Thoracic aorta (tissue), 2 donors: ENCODE results near the gene CBS. TPM values are rescaled to one million over a fixed set of nuclear protein-coding genes. Genes with fewer than 3 reads are reported as not detected.
"Not testable (repeated sequence)": the region's sequence is repeated elsewhere in the genome, so short reads cannot be mapped to it uniquely, and the experiment has no call there.

Experiments
- ATAC-seq: fragments of 150-250 bp; one replicate; pipeline ENCODE4 v1.8.0; 2017; ENCODE audit warnings: low read depth; ENCODE audit not compliant: insufficient number of reproducible peaks, low FRiP score
- DNase-seq: peaks from one replicate; pipeline ENCODE4 v3.0.0-alpha.2; 2020; ENCODE audit warnings: low spot score
- H3K27ac ChIP-seq, 2 donors: fragments of 200-600 bp; sonication (generic); 1 replicate in 1 of 2; 2 replicates in 1 of 2; pipeline ENCODE4 v1.5.1; 2016; ENCODE audit warnings: mild to moderate bottlenecking in 2 of 2, moderate library complexity in 2 of 2
- H3K27me3 ChIP-seq: fragments of 200-600 bp; sonication (generic); replicated peaks from 2 replicates; pipeline ENCODE4 v1.6.0; 2016; ENCODE audit warnings: mild to moderate bottlenecking; ENCODE audit not compliant: insufficient read depth
- H3K36me3 ChIP-seq: fragments of 200-600 bp; sonication (generic); one replicate; pipeline ENCODE4 v1.5.1; 2016
- H3K4me1 ChIP-seq, 2 donors: fragments of 200-600 bp; sonication (generic); 1 replicate in 1 of 2; 2 replicates in 1 of 2; pipeline versions ENCODE4 v1.5.1 to v1.6.0; 2016; ENCODE audit warnings: low read depth in 2 of 2, mild to moderate bottlenecking in 1 of 2; ENCODE audit not compliant: control insufficient read depth in 1 of 2
- H3K4me3 ChIP-seq: fragments of 200-600 bp; sonication (generic); 2 replicates; pipeline ENCODE4 v1.5.1; 2016; ENCODE audit warnings: mild to moderate bottlenecking
- H3K9me3 ChIP-seq: fragments of 200-600 bp; sonication (generic); 2 replicates; pipeline ENCODE4 v1.5.1; 2016
- CTCF ChIP-seq: fragments of 200-600 bp; sonication (generic); IDR thresholded peaks from one replicate; pipeline ENCODE4 v1.5.1; 2019; ENCODE audit warnings: antibody characterized with exemption
- total RNA-seq, 2 donors: library from RNA; depleted of rRNA; stranded (reverse); fragments of >200 nt; gene quantifications; one replicate each; pipeline versions ENCODE4 v1.1.0 to v1.2.3, GENCODE V29; 2016

CBS gene
- total RNA-seq, 2 donors from 2014 or later, result 33.7 to 45.7 TPM

- Histone ChIP-seq H3K4me3 (no peak overlapping the region), H3K27ac (no peak overlapping the region), H3K4me1 (no peaks in the 10 kb centered on the region), H3K27me3 (no peaks in the 10 kb centered on the region), H3K36me3 (peaks cover 15% of the 10 kb centered on the region), H3K9me3 (no peaks in the 10 kb centered on the region)
- no peak for TF ChIP-seq CTCF
- DNase-seq (no peak), ATAC-seq (no peak)
Observed at GRCh38 chr21:43012596-43012995, 63.0 kb downstream of the CBS start.

DNA sequence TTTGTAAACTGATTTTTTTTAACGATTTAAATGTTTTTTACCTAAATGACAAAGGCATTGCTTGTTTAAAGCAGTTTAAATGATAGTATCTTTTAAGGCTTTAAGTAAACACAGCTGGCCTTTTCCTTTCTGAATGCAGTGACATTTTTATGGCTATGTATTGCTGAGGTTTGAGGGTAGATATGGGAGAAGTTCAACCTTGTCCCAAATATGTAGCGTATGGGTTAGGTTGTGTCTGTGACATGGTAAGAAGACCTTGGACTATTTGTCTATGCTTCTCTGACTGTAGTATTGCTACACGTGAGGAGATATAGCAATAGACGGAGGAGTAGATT lies 68.8 kb downstream of the CBS start:
- Histone ChIP-seq H3K9me3 (no peaks in the 10 kb centered on the region), H3K4me1 (no peaks in the 10 kb centered on the region), H3K36me3 (peaks cover 11% of the 10 kb centered on the region), H3K4me3 (no peak overlapping the region), H3K27me3 (no peaks in the 10 kb centered on the region), H3K27ac (no peak overlapping the region)
- no peak for DNase-seq
- no peak for ATAC-seq
- TF ChIP-seq CTCF, result no peak

GRCh38 chr21:43006051-43006873 lies 69.4 kb downstream of the CBS start:
- H3K36me3 ChIP-seq, H3K27me3 ChIP-seq, ATAC-seq, H3K27ac ChIP-seq, DNase-seq, H3K4me1 ChIP-seq, H3K9me3 ChIP-seq, H3K4me3 ChIP-seq: not testable (repeated sequence)

GRCh38 chr21:43005635-43006034 lies 70.0 kb downstream of the CBS start:
- DNase-seq, result no peak
- Histone ChIP-seq H3K27me3 (no peaks in the 10 kb centered on the region), H3K4me3 (no peak overlapping the region), H3K9me3 (no peaks in the 10 kb centered on the region), H3K4me1 (peaks cover 0 to 11% of the 10 kb centered on the region in 2 donors), H3K27ac (no peak overlapping the region), H3K36me3 (peaks cover 4% of the 10 kb centered on the region)
- no peak for TF ChIP-seq CTCF
- ATAC-seq, result no peak

DNA sequence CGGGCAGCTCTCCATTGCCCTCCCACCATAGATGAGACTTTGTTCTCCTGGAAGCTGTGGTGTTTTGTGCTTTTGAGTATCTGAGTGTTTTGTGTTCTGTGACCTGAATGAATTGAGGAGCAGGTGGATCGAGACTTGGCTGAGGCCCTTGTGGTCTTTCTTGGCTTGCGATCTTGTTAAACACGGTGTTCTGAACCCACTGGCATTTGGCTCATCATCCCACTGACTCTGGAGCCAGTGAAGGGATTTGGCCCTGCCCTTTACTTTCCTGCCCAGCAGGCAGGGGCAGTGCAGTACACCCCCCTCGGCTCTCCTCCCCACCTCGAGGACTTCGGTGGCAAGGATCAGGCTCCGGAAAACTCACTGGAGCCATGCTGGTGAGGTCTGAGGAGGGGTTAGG lies 70.7 kb downstream of the CBS start:
- no peaks in the 10 kb centered on the region for H3K9me3 ChIP-seq
- peaks cover 4% of the 10 kb centered on the region for H3K36me3 ChIP-seq
- DNase-seq (no peak), ATAC-seq (no peak)
- no peak overlapping the region for H3K4me3 ChIP-seq
- H3K27ac ChIP-seq, result no peak overlapping the region
- peaks cover 0 to 11% of the 10 kb centered on the region in 2 donors for H3K4me1 ChIP-seq
- no peaks in the 10 kb centered on the region for H3K27me3 ChIP-seq
- no peak for TF ChIP-seq CTCF

Other genes with a start within 250 kb of the CBS start
- gene WDR4, start 196.3 kb downstream of the CBS start, total RNA-seq, result 10 to 100 TPM; 10.3 to 18.5 TPM
- gene NDUFV3, start 182.5 kb downstream of the CBS start, total RNA-seq, result 10 to 100 TPM; 42.8 to 65.8 TPM
- gene ERVH48-1, start 150.2 kb downstream of the CBS start, total RNA-seq, result not detected
- gene PKNOX1, start 101.3 kb downstream of the CBS start, total RNA-seq, result 10 to 100 TPM in 1 of 2 donors, 1 to 10 TPM in 1; 6.5 to 27.7 TPM
- 10 to 100 TPM; 72.4 to 84.7 TPM for gene U2AF1, start 31.7 kb upstream of the CBS start, total RNA-seq
- gene CRYAA, start 93.2 kb upstream of the CBS start, total RNA-seq, result not detected